Right lung (tissue), 10 donors: ENCODE measurements around the gene OR8I2. TPM values are rescaled to one million over a fixed set of nuclear protein-coding genes. Genes with fewer than 3 reads are reported as not detected.
"Not testable (repeated sequence)": the region's sequence is repeated elsewhere in the genome, so short reads cannot be mapped to it uniquely, and the experiment has no call there.

Experiments used
- DNase-seq, 2 donors: peaks; one replicate each; pipeline ENCODE4 v3.0.0-alpha.2; 2013
- long read RNA-seq, 8 donors: transcript quantifications; one replicate each; lab custom pipeline, GENCODE V29; 2026
- polyA plus RNA-seq, 5 donors: library from polyadenylated mRNA; unstranded; fragments of 120-200 nt; gene quantifications; one replicate each; pipeline versions ENCODE4 v1.2.1 to v1.2.3, GENCODE V29; 2013; ENCODE audit warnings: inconsistent platforms in 1 of 5, low replicate concordance in 1 of 5; ENCODE audit not compliant: insufficient read length in 5 of 5, insufficient read depth in 1 of 5

OR8I2 gene
- not detected for polyA plus RNA-seq
- long read RNA-seq, donor 1 = 0 reads
- long read RNA-seq, donor 2 = 0 reads
- long read RNA-seq, donor 3 = 0 reads
- long read RNA-seq, donor 4 = 0 reads
- long read RNA-seq, donor 5 = 0 reads
- long read RNA-seq, donor 6 = 0 reads
- long read RNA-seq, donor 7 = 0 reads
- long read RNA-seq, donor 8 = 0 reads

- no peak for DNase-seq
Observed at GRCh38 chr11:56093008-56093407, at the start of gene OR8I2. TSS of gene OR8I2 (plus strand) at chr11:56093308. CDS start at chr11:56093308, 0 bp downstream.

- no peak for DNase-seq
Observed at GRCh38 chr11:56045538-56045937, 47.6 kb upstream of the OR8I2 start.

GRCh38 chr11:56048480-56048879 is 44.6 kb upstream of the OR8I2 start:
- DNase-seq = no peak

GRCh38 chr11:56049487-56049886 is 43.6 kb upstream of the OR8I2 start:
- DNase-seq = no peak

- not testable (repeated sequence) for DNase-seq
Observed at GRCh38 chr11:56056366-56056765, 36.7 kb upstream of the OR8I2 start.

GRCh38 chr11:56057661-56058237 is 35.4 kb upstream of the OR8I2 start:
- not testable (repeated sequence) for DNase-seq

GRCh38 chr11:56058260-56058780 is 34.8 kb upstream of the OR8I2 start:
- not testable (repeated sequence) for DNase-seq

- DNase-seq = no peak
Observed at GRCh38 chr11:56066980-56067379, 26.1 kb upstream of the OR8I2 start.

GRCh38 chr11:56089697-56090096 is 3.4 kb upstream of the OR8I2 start:
- DNase-seq = no peak

- DNase-seq = no peak
Observed at GRCh38 chr11:56103210-56103737, 10.2 kb downstream of the OR8I2 start, which contains the start of gene OR8H2. TSS of gene OR8H2 (plus strand) at chr11:56103687. CDS start at chr11:56105043, 1,356 bp downstream.

- no peak for DNase-seq
Observed at GRCh38 chr11:56122073-56122472, 29.0 kb downstream of the OR8I2 start, which contains the start of gene OR8H3. TSS of gene OR8H3 (plus strand) at chr11:56122373. CDS start at chr11:56122373, 0 bp downstream.

GRCh38 chr11:56140151-56140661 is 47.1 kb downstream of the OR8I2 start, which contains the start of gene OR8J3:
TSS of gene OR8J3 (minus strand) at chr11:56140201. CDS start at chr11:56137718, 2,483 bp downstream.
- DNase-seq = no peak

- not testable (repeated sequence) for DNase-seq
Observed at GRCh38 chr11:56143681-56144080, 50.6 kb downstream of the OR8I2 start.

Other genes with a start within 250 kb of the OR8I2 start
- not detected for gene TRIM51, start 210.0 kb upstream of the OR8I2 start, polyA plus RNA-seq
- not detected for gene OR5W2, start 178.7 kb upstream of the OR8I2 start, polyA plus RNA-seq
- gene OR5I1, start 156.9 kb upstream of the OR8I2 start, polyA plus RNA-seq = not detected
- not detected for gene OR10AG1, start 123.4 kb upstream of the OR8I2 start, polyA plus RNA-seq
- gene OR5F1, start 98.7 kb upstream of the OR8I2 start, polyA plus RNA-seq = not detected
- gene OR5AS1, start 65.7 kb upstream of the OR8I2 start, polyA plus RNA-seq = under 1 TPM; 0.04 to 0.08 (median 0.06) TPM
- gene OR8H2, start 10.4 kb downstream of the OR8I2 start, polyA plus RNA-seq = not detected
- gene OR8H3, start 29.1 kb downstream of the OR8I2 start, polyA plus RNA-seq = not detected
- gene OR8J3, start 46.9 kb downstream of the OR8I2 start, polyA plus RNA-seq = not detected
- not detected for gene OR8K5, start 67.0 kb downstream of the OR8I2 start, polyA plus RNA-seq
- not detected for gene OR5J2, start 83.3 kb downstream of the OR8I2 start, polyA plus RNA-seq
- not detected for gene OR5T2, start 140.9 kb downstream of the OR8I2 start, polyA plus RNA-seq
- gene OR5T3, start 158.9 kb downstream of the OR8I2 start, polyA plus RNA-seq = not detected
- gene OR5T1, start 180.8 kb downstream of the OR8I2 start, polyA plus RNA-seq = not detected
- under 1 TPM in 1 of 5 donors, not detected in 4; 0.04 TPM for gene OR8H1, start 198.9 kb downstream of the OR8I2 start, polyA plus RNA-seq
- not detected for gene OR8K3, start 221.8 kb downstream of the OR8I2 start, polyA plus RNA-seq